GM12891 (cell line): Measurements from ENCODE around the gene EHMT1.

Source experiments
- DNase-seq: peaks from one replicate; pipeline ENCODE4 v3.0.0; 2011; ENCODE audit warnings: low spot score; ENCODE audit not compliant: insufficient read length
- FAIRE-seq: peaks from 2 replicates; lab custom pipeline; 2011; peaks lifted over from hg19 to GRCh38; lab: Jason Lieb, UNC
- PAX5 ChIP-seq: IDR thresholded peaks from 2 replicates; pipeline ENCODE4 v1.6.1; 2011; ENCODE audit warnings: low read length, moderate library complexity, mild to moderate bottlenecking; ENCODE audit not compliant: insufficient read depth, severe bottlenecking
- POLR2A ChIP-seq: IDR thresholded peaks from 2 replicates; pipeline ENCODE4 v1.6.1; 2011; ENCODE audit warnings: low read depth, low read length, control low read depth
- POLR2AphosphoS5 ChIP-seq: IDR thresholded peaks from 2 replicates; pipeline ENCODE4 v1.6.1; 2011; ENCODE audit warnings: low read depth, low read length, control low read depth
- POU2F2 ChIP-seq: IDR thresholded peaks from 2 replicates; pipeline ENCODE4 v1.6.1; 2011; ENCODE audit warnings: low read depth, mild to moderate bottlenecking, control low read depth, low read length, moderate library complexity
- SPI1 ChIP-seq: IDR thresholded peaks from 2 replicates; pipeline ENCODE4 v1.6.1; 2011; ENCODE audit warnings: low read depth, low read length, control low read depth
- TAF1 ChIP-seq: IDR thresholded peaks from 2 replicates; pipeline ENCODE4 v1.6.1; 2011; ENCODE audit warnings: low read depth, low read length, control low read depth

EHMT1 gene

GRCh38 chr9:137814436-137814835 lies 195.6 kb downstream of the EHMT1 start:
- FAIRE-seq = no peak
- no peak for TF ChIP-seq POLR2AphosphoS5
- no peak for TF ChIP-seq POLR2A
- TF ChIP-seq PAX5 = no peak
- TF ChIP-seq POU2F2 = no peak
- no peak for TF ChIP-seq TAF1
- no peak for TF ChIP-seq SPI1
- DNase-seq = no peak

DNA sequence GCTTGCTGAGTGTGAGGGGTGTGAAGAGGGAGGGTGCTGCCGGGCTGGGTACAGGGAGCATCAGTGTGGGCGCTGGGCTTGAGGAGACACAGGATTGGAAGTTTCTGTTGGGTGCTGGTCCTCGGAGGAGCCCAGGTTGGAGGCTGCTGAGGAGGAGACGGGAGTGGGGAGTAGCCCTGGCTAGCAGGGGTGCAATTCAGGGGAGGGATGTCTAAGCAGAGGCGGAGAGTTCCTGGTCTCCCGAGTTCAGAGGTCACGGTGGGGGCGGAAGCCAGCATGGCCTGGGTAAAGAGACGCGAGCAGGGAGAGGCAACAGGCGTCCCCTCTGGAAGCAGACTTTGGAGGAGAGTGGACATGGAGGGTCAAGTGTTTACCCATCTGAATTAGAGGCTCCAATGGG lies 196.0 kb downstream of the EHMT1 start:
- no peak for DNase-seq
- no peak for FAIRE-seq
- TF ChIP-seq POU2F2 = no peak
- no peak for TF ChIP-seq POLR2A
- no peak for TF ChIP-seq TAF1

DNA sequence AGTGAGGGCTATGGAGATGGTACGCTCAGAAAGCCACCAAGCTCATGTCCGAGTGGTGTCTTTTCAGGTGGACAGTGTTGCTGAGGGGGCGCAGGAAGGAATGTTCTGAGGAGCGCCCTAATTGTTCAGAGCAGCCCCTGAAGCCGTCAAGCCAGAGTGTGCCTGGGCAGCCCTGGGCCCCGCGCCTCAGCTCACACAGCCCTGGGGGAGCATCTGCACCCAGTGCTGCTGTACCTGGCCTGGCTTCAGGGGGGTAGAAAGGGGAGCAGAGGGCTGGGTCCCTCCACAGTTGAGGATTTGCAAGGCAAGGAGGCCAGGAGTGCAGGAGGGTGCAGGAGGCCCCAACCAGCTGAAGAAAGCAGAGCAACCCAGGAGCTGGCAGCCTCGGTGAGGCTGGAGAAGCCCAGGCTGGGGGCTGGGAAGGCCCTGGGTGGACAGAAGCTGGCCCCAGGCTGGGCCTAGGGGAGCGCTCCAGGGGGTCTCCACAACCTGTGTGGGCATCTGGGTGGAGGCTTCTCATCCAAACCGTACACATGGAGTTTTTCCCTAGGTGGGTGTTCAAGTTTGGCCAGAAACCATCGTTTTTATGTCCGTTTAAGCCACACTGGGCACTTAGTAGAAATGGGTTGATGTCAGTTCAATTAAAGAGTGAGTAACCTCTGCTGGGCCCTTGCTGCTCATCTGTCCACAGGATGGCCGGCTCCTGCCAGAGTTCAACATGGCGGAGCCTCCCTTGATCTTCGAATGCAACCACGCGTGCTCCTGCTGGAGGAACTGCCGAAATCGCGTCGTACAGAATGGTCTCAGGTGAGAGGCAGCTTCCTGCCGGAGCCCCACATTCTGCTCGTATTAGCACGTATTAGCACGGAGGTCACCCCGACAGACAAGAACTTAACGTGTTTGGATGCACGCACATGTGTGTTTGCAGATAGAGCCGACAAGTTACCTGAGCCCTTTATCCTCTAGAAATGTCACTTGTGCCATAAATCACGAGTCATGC lies 196.8 kb downstream of the EHMT1 start:
- TF ChIP-seq POLR2AphosphoS5 = no peak
- no peak for TF ChIP-seq PAX5
- TF ChIP-seq TAF1 = no peak
- TF ChIP-seq SPI1 = no peak
- TF ChIP-seq POLR2A = no peak
- no peak for TF ChIP-seq POU2F2
- FAIRE-seq (peak; percentile 28), DNase-seq (no peak)

GRCh38 chr9:137816531-137817235 lies 197.9 kb downstream of the EHMT1 start:
- TF ChIP-seq TAF1 (no peak), SPI1 (peak; percentile 82), POU2F2 (no peak), POLR2AphosphoS5 (no peak; the same call in 1 of the 2 replicates), PAX5 (no peak)
- peak; percentile 31 for FAIRE-seq
- peak; percentile 56 for DNase-seq

GRCh38 chr9:137817236-137818200 lies 198.7 kb downstream of the EHMT1 start:
- DNase-seq = no peak
- TF ChIP-seq POLR2A (no peak), POU2F2 (no peak)
- FAIRE-seq = peak; percentile 52

DNA sequence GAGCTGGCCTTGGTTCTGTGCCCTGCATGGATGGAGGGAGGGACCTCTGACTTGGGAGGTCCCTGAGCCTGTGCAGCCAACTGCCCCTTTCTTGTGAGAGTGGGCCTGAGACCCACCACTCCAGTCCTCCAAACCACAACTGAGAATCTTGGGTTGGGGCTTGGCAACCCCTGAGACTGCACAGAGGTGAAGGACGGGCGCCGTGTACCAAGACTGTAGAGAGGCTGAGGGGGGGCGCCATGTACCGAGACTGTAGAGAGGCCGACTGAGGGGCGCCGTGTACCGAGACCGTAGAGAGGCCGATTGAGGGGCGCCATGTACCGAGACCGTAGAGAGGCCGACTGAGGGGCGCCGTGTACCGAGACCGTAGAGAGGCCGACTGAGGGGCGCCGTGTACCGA lies 199.5 kb downstream of the EHMT1 start:
- DNase-seq (no peak), FAIRE-seq (no peak)
- no peak for TF ChIP-seq POLR2A
- TF ChIP-seq PAX5 = no peak
- TF ChIP-seq TAF1 = no peak
- no peak for TF ChIP-seq POU2F2
- TF ChIP-seq POLR2AphosphoS5 = no peak
- no peak for TF ChIP-seq SPI1

DNA sequence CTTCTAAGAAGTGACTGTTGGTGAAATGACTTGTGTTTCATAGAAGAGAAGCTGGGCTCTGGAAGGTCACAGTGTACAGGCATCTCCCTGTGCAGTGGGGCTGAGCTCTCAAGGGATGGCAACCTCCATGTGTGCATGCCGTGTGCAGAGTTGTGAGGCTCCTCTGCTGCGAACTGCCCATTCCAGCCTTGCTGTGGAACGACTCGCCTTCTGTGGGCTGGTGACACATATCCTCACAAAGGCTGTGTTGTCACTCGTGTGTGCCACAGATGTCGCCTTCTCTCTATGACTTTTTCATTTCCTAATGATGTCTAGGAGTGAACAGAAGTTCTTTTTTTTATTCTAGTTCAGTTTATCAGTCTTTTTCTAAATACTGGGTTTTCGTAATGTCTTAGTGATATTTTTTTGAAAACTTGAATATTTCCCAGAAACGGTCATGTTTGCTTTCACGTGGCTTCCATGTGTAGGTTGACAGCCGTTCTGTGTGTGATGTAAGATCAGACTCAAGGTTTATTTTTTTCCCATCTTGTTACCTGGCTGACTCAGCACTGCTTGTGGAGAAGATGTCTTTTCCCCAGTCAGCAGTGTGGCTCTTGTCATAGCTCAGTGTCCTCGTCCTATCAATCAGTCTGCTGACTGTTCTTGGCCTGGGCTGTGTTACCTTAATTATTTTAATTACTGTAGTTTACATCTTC lies 201.5 kb downstream of the EHMT1 start:
- FAIRE-seq (no peak), DNase-seq (no peak)
- TF ChIP-seq PAX5 = no peak
- no peak for TF ChIP-seq POU2F2

- FAIRE-seq (no peak), DNase-seq (no peak)
- TF ChIP-seq POLR2AphosphoS5 = no peak
- TF ChIP-seq SPI1 = no peak
- no peak for TF ChIP-seq PAX5
- no peak for TF ChIP-seq POLR2A
- TF ChIP-seq POU2F2 = no peak
- TF ChIP-seq TAF1 = no peak
These were observed 205.4 kb downstream of the EHMT1 start for GRCh38 chr9:137823986-137824771.
